SH-SY5Y (cell line): Measurements from ENCODE around the gene SLC12A2.

Experiments
- GATA2 ChIP-seq: IDR thresholded peaks from 2 replicates; pipeline ENCODE4 v1.6.1; 2011; ENCODE audit warnings: mild to moderate bottlenecking, low read depth, low read length
- GATA3 ChIP-seq: IDR thresholded peaks from 2 replicates; pipeline ENCODE4 v1.6.1; 2011; ENCODE audit warnings: low read depth, mild to moderate bottlenecking, low read length, moderate library complexity

- TF ChIP-seq GATA3: peak; percentile 72
- peak; percentile 85 for TF ChIP-seq GATA2
Measured at GRCh38 chr5:128154943-128155342, 71.4 kb downstream of the SLC12A2 start.
